ENCODE measurements around the gene MNX1.

Gene MNX1

DNA sequence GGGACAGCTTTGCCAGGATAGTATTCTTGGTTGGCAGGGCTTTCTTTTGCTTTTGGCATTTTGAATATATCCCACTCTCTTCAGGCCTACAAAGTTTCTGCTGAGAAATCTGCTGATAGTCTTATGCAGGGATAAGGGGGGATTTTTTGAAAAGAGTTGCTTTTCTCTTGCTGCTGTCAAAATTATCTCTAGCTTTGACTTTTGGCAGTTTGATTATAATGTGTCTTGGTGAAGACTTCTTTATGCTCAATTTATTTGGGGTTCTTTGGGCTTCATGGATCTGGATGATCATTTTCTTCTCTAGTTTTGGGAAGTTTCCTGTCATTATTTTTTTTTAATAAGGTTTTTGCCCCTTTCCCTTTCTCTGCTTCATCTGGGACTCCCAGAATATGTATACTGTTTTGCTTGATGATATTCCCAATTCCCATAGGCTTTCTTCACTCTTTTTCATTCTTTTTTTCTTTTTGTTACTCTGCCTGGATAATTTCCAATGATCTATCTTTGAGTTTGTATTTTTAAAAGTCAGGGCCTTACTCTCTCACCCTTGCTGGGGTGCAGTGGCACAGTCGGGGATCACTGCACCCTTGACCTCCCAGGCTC lies 31.4 kb downstream of the MNX1 start:
- DNase-seq (ENCODE audit: insufficient read length) (no peak), FAIRE-seq (no peak)
- TF ChIP-seq POLR2AphosphoS5 (IDR thresholded peaks at IDR 0.05; ENCODE audit: low read depth, low read length) (no peak), POLR2A (IDR thresholded peaks at IDR 0.05; ENCODE audit: low read depth, low read length) (no peak)

DNA sequence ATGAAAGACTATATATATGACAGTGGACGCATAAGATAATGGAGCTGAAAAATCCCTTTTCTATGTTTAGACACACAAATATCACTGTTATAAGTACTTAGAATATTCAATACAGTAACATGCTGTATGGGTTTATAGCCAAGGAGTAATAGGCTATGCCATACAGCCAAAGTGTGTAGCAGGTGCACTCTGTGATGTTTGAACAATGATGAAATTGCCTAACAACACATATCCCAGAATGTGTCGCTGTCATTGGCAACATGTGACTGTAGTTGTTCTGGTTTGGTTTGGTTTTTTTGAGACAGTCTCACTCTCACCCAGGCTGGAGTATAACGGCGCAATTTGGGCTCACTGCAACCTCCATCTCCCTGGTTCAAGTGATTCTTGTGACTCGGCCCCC lies 34.8 kb downstream of the MNX1 start:
- no peak for FAIRE-seq
- TF ChIP-seq TAF1 (IDR thresholded peaks at IDR 0.05; ENCODE audit: borderline replicate concordance, low read depth, low read length) = no peak
- no peak for TF ChIP-seq POLR2AphosphoS5 (IDR thresholded peaks at IDR 0.05; ENCODE audit: low read depth, low read length)
- no peak for TF ChIP-seq POLR2A (IDR thresholded peaks at IDR 0.05; ENCODE audit: low read depth, low read length)
- DNase-seq (ENCODE audit: insufficient read length) = no peak

DNA sequence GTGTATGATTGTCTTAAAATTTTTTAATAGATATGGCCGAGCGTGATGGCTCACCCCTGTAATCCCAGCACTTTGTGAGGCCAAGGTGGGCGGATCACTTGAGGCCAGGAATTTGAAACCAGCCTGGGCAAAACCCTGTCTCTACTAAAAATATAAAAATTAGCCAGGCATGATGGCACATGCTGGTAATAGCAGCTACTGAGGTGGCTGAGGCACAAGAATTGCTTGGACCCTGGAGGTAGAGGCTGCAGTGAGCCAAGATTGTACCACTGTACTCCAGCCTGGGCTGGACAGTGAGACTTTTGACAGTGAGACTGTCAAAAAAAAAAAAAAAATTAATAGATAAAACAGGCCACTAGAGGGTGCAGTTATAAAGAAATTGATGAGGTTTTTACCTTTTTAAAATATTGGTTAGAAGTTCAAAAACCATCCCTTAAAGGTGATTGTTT lies 40.5 kb downstream of the MNX1 start:
- TF ChIP-seq POLR2AphosphoS5 (IDR thresholded peaks at IDR 0.05; ENCODE audit: low read depth, low read length) (no peak), POLR2A (IDR thresholded peaks at IDR 0.05; ENCODE audit: low read depth, low read length) (no peak)
- FAIRE-seq = no peak
- DNase-seq (ENCODE audit: insufficient read length) = no peak

DNA sequence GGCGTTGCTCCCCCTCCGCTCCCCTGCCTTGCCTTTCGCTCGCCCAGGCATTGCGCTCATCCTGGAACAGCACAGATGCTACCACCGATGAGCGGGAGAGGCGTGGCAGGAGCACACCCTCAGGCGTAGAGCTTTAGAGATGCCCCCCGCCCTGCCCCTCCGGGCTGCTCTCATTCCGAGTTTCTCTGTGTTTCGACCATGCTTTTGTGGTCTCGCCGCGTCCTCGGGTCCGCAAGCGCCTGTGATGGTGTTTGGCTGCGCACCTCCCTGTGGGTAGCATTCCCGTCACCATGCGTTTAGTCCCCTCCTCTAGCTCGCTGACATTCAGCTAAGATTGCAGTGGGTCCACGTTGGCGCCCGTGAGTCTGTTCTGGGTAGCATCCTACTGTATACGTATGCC lies 42.3 kb downstream of the MNX1 start:
- FAIRE-seq = no peak
- TF ChIP-seq TAF1 (IDR thresholded peaks at IDR 0.05; ENCODE audit: borderline replicate concordance, low read depth, low read length) (no peak), POLR2A (IDR thresholded peaks at IDR 0.05; ENCODE audit: low read depth, low read length) (no peak), POLR2AphosphoS5 (IDR thresholded peaks at IDR 0.05; ENCODE audit: low read depth, low read length) (peak; percentile 6; the same call in 1 of the 2 replicates)
- no peak for DNase-seq (ENCODE audit: insufficient read length)

DNA sequence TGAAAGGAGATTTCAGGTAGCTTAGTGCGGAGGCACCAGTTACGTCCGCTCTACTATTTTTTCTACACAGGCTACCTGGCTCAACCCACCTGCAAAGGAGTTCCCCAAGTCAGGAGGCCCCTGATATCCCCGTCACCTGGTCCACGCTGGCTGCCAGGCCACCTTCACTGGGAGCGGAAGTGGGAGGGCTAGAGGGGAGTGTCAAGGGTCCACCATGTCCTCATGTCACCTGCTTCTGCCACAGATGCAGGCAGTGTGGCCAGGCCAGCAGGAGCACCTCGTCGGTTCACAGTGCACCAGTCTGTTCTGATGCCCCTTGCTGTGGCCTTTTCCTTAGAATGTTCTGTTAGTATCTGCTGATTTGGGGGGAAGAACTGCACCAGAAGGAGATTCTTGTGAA lies 44.1 kb downstream of the MNX1 start:
- TF ChIP-seq TAF1 (IDR thresholded peaks at IDR 0.05; ENCODE audit: borderline replicate concordance, low read depth, low read length) (no peak), POLR2AphosphoS5 (IDR thresholded peaks at IDR 0.05; ENCODE audit: low read depth, low read length) (no peak), POLR2A (IDR thresholded peaks at IDR 0.05; ENCODE audit: low read depth, low read length) (no peak)
- FAIRE-seq = no peak
- no peak for DNase-seq (ENCODE audit: insufficient read length)

DNA sequence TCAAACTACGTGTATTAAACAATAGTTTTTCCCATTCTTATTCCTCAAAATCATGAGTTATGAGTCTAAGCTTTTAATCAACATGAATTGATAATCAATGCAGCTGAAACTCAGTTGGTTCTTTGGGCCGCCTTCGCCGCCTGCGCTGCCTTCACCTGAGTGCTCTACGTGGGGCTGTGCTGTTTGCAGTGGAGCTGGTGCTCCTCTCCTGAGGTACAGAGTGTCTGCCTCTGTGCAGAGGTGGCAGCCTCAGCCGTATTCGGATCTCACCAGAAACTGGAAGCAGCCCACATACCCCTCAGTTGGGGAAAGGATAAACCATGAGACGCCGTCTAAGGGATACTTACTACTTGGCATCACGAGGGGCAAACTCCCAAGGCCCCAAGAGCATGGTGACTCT lies 45.5 kb downstream of the MNX1 start:
- no peak for TF ChIP-seq POLR2AphosphoS5 (IDR thresholded peaks at IDR 0.05; ENCODE audit: low read depth, low read length)
- TF ChIP-seq TAF1 (IDR thresholded peaks at IDR 0.05; ENCODE audit: borderline replicate concordance, low read depth, low read length) = no peak
- no peak for TF ChIP-seq POLR2A (IDR thresholded peaks at IDR 0.05; ENCODE audit: low read depth, low read length)
- FAIRE-seq (no peak), DNase-seq (ENCODE audit: insufficient read length) (no peak)

DNA sequence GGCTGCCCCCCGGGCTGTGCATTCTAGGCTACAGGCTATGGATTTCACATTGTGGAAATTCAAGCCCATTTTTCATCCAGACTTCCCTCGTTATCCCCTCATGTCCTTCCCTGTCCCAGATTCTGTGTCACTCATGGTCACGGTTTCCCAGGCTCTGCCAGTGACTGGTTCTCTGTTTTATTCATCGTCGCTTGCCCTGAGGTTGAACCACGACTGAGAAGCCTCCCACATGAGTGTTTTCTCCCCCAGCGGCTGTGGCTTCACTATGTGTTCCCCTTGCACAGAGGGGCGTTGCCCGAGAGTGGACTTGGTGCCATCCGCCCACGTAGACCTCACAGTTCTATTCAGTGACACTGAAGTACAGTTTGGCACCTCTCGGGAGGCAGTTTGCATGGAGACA lies 47.0 kb downstream of the MNX1 start:
- FAIRE-seq = no peak

DNA sequence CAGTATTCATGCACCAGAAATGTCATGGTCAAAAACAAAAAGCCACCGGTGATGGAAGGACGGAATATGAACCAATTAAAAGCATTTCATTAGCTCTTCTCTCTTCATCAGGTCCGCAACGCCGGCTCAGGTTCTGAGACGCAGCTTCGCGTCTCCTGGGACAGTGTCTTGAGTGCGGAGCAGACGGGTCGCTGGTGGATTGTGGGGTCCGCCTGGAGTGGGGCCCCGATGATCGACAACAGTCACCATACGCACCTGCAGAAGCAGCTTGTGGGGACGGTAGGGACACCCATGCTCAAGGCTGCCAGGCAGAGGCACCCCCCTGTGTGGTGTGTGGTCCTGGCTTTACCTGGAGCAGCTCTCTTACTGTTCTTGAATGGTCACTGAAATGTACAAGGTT lies 47.6 kb downstream of the MNX1 start:
- FAIRE-seq = no peak
- TF ChIP-seq POLR2A (IDR thresholded peaks at IDR 0.05; ENCODE audit: low read depth, low read length) (no peak), TAF1 (IDR thresholded peaks at IDR 0.05; ENCODE audit: borderline replicate concordance, low read depth, low read length) (no peak), POLR2AphosphoS5 (IDR thresholded peaks at IDR 0.05; ENCODE audit: low read depth, low read length) (no peak)
- DNase-seq (ENCODE audit: insufficient read length) = no peak

More for the DNA sequence above, 47.0 kb downstream of the MNX1 start:
- no peak for DNase-seq (ENCODE audit: insufficient read length)
- no peak for TF ChIP-seq POLR2A (IDR thresholded peaks at IDR 0.05; ENCODE audit: low read depth, low read length)
- no peak for TF ChIP-seq POLR2AphosphoS5 (IDR thresholded peaks at IDR 0.05; ENCODE audit: low read depth, low read length)
- TF ChIP-seq TAF1 (IDR thresholded peaks at IDR 0.05; ENCODE audit: borderline replicate concordance, low read depth, low read length) = no peak

DNA sequence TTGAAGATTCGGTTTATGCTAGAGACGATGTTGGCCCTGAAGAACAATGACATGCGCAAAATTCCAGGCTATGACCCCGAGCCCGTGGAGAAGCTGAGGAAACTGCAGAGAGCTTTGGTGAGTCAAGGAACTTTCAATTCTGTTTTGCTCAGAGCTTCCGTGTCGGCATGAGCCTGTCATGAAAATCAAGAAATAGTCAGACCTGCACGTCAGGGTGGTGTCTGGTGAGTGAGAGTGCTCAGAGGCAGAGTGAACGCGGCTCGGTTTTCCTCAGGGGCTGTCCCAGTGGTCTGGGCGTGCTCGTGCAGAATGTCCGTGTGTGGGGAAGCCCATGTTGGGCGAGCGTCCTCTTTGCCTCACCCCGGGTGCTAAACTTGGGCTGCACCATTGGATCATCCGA lies 48.3 kb downstream of the MNX1 start:
- DNase-seq (ENCODE audit: insufficient read length) (no peak), FAIRE-seq (no peak)
- TF ChIP-seq POLR2AphosphoS5 (IDR thresholded peaks at IDR 0.05; ENCODE audit: low read depth, low read length) = no peak
- no peak for TF ChIP-seq POLR2A (IDR thresholded peaks at IDR 0.05; ENCODE audit: low read depth, low read length)
- TF ChIP-seq TAF1 (IDR thresholded peaks at IDR 0.05; ENCODE audit: borderline replicate concordance, low read depth, low read length) = no peak

DNA sequence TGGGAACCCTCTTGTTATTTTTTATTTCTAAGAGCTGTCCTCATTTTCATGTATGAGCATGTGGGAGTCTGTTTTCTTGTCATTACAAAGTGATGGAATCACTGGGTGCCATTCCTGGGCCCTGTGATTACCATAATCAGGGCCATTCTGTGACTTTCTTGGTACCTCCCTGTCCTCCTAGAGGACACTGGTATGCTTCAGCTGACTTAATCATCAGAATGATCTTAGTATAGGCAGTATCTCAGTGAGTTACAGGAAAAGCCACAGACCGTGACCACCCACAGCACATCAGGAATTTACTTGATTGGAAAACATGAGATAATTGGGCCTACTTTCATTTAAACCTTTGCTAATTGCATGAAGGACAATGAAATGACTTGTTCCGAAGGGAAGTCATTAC lies 53.7 kb downstream of the MNX1 start:
- FAIRE-seq (no peak), DNase-seq (ENCODE audit: insufficient read length) (no peak)
- TF ChIP-seq POLR2A (IDR thresholded peaks at IDR 0.05; ENCODE audit: low read depth, low read length) = no peak

DNA sequence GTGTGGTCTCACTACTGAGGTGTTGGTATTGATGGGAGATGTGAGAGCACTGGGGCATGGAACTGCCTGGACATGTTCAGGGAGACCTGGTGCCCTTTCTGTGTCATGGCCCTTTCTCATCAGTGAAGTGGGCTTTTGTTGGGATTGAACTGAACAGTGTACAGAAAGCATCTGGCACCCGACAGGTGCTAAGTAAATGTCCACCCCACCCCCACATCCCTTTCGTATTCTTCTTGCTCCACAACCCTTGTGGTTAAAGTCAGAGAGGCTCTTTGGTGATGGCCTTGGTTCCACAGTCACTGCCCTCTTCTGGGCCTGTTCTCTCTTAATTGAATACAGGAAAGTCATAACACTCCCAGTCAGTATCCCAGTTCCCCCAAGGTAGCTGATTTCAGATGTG lies 55.5 kb downstream of the MNX1 start:
- no peak for TF ChIP-seq TAF1 (IDR thresholded peaks at IDR 0.05; ENCODE audit: borderline replicate concordance, low read depth, low read length)
- no peak for TF ChIP-seq POLR2A (IDR thresholded peaks at IDR 0.05; ENCODE audit: low read depth, low read length)
- no peak for TF ChIP-seq POLR2AphosphoS5 (IDR thresholded peaks at IDR 0.05; ENCODE audit: low read depth, low read length)
- DNase-seq (ENCODE audit: insufficient read length) = no peak
- no peak for FAIRE-seq
